Ascending aorta (tissue), 2 donors: ENCODE data around the gene IL17B. TPM values are rescaled to one million over a fixed set of nuclear protein-coding genes. Genes with fewer than 3 reads are reported as not detected.

Source experiments
- DNase-seq, 2 donors: peaks; one replicate each; pipeline ENCODE4 v3.0.0-alpha.2; 2019; ENCODE audit warnings: low spot score in 2 of 2
- H3K27ac ChIP-seq, 2 donors: fragments of 200-600 bp; sonication (generic); one replicate each; pipeline ENCODE4 v1.5.1; 2016 to 2017; ENCODE audit warnings: mild to moderate bottlenecking in 1 of 2
- H3K27me3 ChIP-seq: fragments of 200-600 bp; sonication (generic); one replicate; pipeline ENCODE4 v1.5.1; 2017
- H3K36me3 ChIP-seq, 2 donors: fragments of 200-600 bp; sonication (generic); one replicate each; pipeline ENCODE4 v1.5.1; 2016
- H3K4me1 ChIP-seq, 2 donors: fragments of 200-600 bp; sonication (generic); one replicate each; pipeline ENCODE4 v1.5.1; 2016 to 2017; ENCODE audit warnings: mild to moderate bottlenecking in 1 of 2
- H3K4me3 ChIP-seq, 2 donors: fragments of 200-600 bp; sonication (generic); one replicate each; pipeline ENCODE4 v1.5.1; 2016 to 2017; ENCODE audit warnings: mild to moderate bottlenecking in 1 of 2
- H3K9me3 ChIP-seq, 2 donors: fragments of 200-600 bp; sonication (generic); one replicate each; pipeline ENCODE4 v1.5.1; 2016
- intact Hi-C: fragments of 100-400 bp; cut with DNase I; formaldehyde crosslinking; loops from one replicate; pipeline ENCODE4 v1.15.1; 2023
- total RNA-seq: library from RNA; depleted of rRNA; stranded (reverse); fragments of >200 nt; gene quantifications from one replicate; pipeline ENCODE4 v1.1.0, GENCODE V29; 2016
- TF ChIP-seq, protein P1 (sequence below), 3 experiments: fragments of 200-600 bp in 2 of 3; fragments of 450-650 bp in 1 of 3; sonication (generic) in 2 of 3; IDR thresholded peaks; one replicate each; pipeline ENCODE4 v1.5.1; 2016 to 2019; ENCODE audit warnings: antibody characterized with exemption in 3 of 3, mild to moderate bottlenecking in 1 of 3, moderate library complexity in 1 of 3

IL17B gene
- total RNA-seq, 1 donor from 2014 or later, result 46.8 TPM

DNA sequence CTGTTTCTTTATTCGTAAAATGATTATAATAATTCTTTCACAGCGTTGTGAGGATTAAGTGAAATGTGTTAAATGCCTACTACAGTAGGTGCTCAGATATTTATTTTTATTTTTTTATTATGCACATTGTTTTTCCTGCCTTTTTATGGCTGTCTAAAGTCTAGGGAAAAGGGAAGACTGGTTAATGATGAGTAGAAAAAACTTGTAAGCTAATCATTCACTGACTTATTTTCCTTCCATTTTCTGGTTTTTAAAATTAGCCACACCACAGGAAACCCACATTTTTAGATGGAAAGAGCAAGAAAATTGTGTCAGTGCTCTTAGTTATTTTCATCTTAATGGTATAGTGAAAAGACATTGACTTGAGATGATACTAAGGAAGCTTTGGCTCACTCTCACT lies 25.2 kb downstream of the IL17B start:
- no peak for DNase-seq
- TF ChIP-seq, protein P1, sequence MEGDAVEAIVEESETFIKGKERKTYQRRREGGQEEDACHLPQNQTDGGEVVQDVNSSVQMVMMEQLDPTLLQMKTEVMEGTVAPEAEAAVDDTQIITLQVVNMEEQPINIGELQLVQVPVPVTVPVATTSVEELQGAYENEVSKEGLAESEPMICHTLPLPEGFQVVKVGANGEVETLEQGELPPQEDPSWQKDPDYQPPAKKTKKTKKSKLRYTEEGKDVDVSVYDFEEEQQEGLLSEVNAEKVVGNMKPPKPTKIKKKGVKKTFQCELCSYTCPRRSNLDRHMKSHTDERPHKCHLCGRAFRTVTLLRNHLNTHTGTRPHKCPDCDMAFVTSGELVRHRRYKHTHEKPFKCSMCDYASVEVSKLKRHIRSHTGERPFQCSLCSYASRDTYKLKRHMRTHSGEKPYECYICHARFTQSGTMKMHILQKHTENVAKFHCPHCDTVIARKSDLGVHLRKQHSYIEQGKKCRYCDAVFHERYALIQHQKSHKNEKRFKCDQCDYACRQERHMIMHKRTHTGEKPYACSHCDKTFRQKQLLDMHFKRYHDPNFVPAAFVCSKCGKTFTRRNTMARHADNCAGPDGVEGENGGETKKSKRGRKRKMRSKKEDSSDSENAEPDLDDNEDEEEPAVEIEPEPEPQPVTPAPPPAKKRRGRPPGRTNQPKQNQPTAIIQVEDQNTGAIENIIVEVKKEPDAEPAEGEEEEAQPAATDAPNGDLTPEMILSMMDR (IDR thresholded peaks at IDR 0.05), result no peak
- H3K27me3 ChIP-seq, result no peaks in the 10 kb centered on the region
- H3K36me3 ChIP-seq, result peaks cover 27 to 64% of the 10 kb centered on the region in 2 donors
- peaks cover 0 to 9% of the 10 kb centered on the region in 2 donors for H3K4me1 ChIP-seq
- intact Hi-C loops, result no loop called here
- H3K9me3 ChIP-seq, result no peaks in the 10 kb centered on the region
- H3K4me3 ChIP-seq, result no peak overlapping the region
- no peak overlapping the region for H3K27ac ChIP-seq

DNA sequence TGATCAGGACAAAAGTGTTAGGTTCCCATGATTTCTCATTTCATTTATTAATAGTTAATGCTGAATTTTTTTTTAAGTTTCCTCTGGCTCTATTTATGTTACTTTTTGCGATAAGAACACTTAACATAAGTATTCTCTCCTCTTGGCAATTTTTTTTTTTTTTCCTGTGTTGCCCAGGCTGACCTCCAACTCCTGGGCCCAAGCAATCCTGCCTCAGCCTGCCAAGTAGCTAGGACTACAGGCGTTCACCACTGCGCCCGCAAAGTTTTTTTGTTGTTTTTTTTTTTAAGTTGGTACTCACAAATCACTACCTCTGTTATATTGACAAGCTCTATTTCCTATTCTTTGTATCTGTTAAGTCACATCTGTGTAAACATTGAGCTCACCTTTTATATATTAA lies 26.9 kb downstream of the IL17B start:
- TF ChIP-seq, protein P1 (IDR thresholded peaks at IDR 0.05), result no peak

DNA sequence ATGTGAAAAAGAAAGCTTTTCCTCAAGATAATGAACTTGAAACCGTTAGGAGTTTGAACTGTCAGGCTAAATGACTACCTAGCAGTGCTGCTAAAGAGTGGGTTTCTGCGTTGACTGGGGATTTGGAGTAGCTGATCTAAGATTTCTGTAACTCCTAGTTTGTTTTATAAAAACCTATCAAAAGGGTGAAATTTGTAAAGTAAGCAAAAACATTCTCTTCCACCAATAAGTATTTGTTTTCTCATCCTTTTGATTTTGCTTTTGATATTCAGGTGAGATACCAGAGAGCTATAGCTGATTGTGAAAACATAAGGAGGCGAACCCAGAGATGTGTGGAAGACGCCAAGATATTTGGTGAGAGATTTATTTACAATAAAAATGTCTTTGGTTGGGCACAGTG lies 29.7 kb downstream of the IL17B start:
- no peaks in the 10 kb centered on the region for H3K9me3 ChIP-seq
- no peak overlapping the region for H3K4me3 ChIP-seq
- H3K4me1 ChIP-seq, result peaks cover 0 to 8% of the 10 kb centered on the region in 2 donors
- no peak for DNase-seq
- no peak overlapping the region for H3K27ac ChIP-seq
- no peaks in the 10 kb centered on the region for H3K27me3 ChIP-seq
- peaks cover 28 to 63% of the 10 kb centered on the region in 2 donors for H3K36me3 ChIP-seq
- TF ChIP-seq, protein P1 (IDR thresholded peaks at IDR 0.05), result no peak
- intact Hi-C loops, result loop anchor here (10.0 kb wide), 1 partner anchor 205 kb away; the partner anchor contains the start of gene ABLIM3

More for the DNA sequence above, 26.9 kb downstream of the IL17B start:
- H3K4me3 ChIP-seq, result no peak overlapping the region
- H3K27ac ChIP-seq, result no peak overlapping the region
- H3K27me3 ChIP-seq, result no peaks in the 10 kb centered on the region
- intact Hi-C loops, result no loop called here
- no peaks in the 10 kb centered on the region for H3K9me3 ChIP-seq
- H3K4me1 ChIP-seq, result no peaks in the 10 kb centered on the region
- DNase-seq, result no peak
- peaks cover 28 to 74% of the 10 kb centered on the region in 2 donors for H3K36me3 ChIP-seq

DNA sequence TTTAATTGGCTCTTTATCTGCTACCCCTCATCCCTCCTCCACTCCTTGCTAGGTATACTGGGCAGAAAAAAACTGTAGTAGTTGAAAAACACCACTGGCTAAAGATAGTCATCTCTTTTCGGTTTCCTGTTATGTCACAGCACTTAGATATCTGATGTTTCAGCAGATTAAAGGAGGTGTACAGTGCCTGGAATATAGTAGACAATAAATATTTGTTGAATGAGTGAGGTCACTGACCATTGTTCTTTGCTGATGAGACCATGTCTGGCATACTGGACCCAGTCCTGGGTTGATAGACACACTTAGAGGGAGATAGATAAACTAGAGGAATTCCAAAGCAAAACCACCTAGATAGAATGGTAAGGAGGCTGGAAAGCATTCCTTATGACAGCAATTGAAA lies 30.6 kb downstream of the IL17B start:
- H3K27me3 ChIP-seq, result no peaks in the 10 kb centered on the region
- no peaks in the 10 kb centered on the region for H3K9me3 ChIP-seq
- no peak overlapping the region for H3K27ac ChIP-seq
- TF ChIP-seq, protein P1 (IDR thresholded peaks at IDR 0.05), result no peak
- H3K4me1 ChIP-seq, result peaks cover 0 to 8% of the 10 kb centered on the region in 2 donors
- DNase-seq, result no peak
- intact Hi-C loops, result loop anchor here (10.0 kb wide), 1 partner anchor 204 kb away; the partner anchor contains the start of gene ABLIM3
- H3K36me3 ChIP-seq, result peaks cover 28 to 54% of the 10 kb centered on the region in 2 donors
- H3K4me3 ChIP-seq, result no peak overlapping the region

DNA sequence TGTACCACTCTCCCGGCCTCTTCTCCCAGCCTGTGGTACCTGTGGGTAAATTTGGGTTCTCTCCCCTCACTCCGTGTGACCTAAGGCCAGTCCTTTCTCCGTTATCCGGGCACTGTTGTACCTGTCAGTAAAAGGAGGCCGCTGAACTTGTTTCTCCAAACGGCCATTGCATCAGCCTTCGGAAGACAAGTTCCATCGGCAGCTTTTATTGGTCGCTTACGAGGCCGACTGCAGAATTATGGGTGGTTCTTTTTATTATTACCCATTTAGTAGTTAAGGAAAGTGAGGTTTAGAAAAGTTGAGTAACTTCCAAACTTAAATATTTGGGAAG lies 33.2 kb downstream of the IL17B start:
- Histone ChIP-seq H3K4me1 (peaks cover 0 to 8% of the 10 kb centered on the region in 2 donors), H3K4me3 (peak overlapping the region; percentile 70 to 76), H3K9me3 (no peaks in the 10 kb centered on the region), H3K27me3 (no peaks in the 10 kb centered on the region), H3K27ac (peak overlapping the region; percentile 71 to 80), H3K36me3 (peaks cover 19 to 29% of the 10 kb centered on the region in 2 donors)
- TF ChIP-seq, protein P1 (IDR thresholded peaks at IDR 0.05), result no peak
- DNase-seq, result no peak
- intact Hi-C loops, result loop anchor here (1.0 to 10.0 kb wide), 2 partner anchors 11 to 201 kb away; partner anchors contain the start of gene ABLIM3
